Gastrocnemius medialis (tissue), 4 donors: ENCODE measurements around the gene DHX16. TPM values are rescaled to one million over a fixed set of nuclear protein-coding genes. Genes with fewer than 3 reads are reported as not detected.
A peak's percentile ranks its signal among the peaks of the same experiment; 100 is the strongest.

Experiments
- ATAC-seq, 2 donors: fragments of 150-250 bp; one replicate each; pipeline ENCODE4 v1.9.1; 2016
- DNase-seq, 2 donors: peaks; one replicate each; pipeline ENCODE4 v3.0.0-alpha.2; 2019
- H3K27ac ChIP-seq, 4 donors: fragments of 200-600 bp; sonication (generic); 1 replicate in 1 of 4; 2 replicates in 3 of 4; pipeline ENCODE4 v1.5.1; 2016 to 2018; ENCODE audit warnings: mild to moderate bottlenecking in 2 of 4, moderate library complexity in 1 of 4
- H3K27me3 ChIP-seq, 3 donors: fragments of 200-600 bp; sonication (generic) in 2 of 3; 1 replicate in 1 of 3; 2 replicates in 2 of 3; pipeline versions ENCODE4 v1.5.1 to v1.6.0; 2016 to 2019; ENCODE audit warnings: mild to moderate bottlenecking in 1 of 3, moderate library complexity in 1 of 3
- H3K36me3 ChIP-seq, 2 donors: fragments of 200-600 bp; sonication (generic) in 1 of 2; one replicate each; pipeline ENCODE4 v1.5.1; 2017 to 2018
- H3K4me1 ChIP-seq, 2 donors: fragments of 200-600 bp; sonication (generic) in 1 of 2; one replicate each; pipeline ENCODE4 v1.5.1; 2016 to 2017; ENCODE audit warnings: mild to moderate bottlenecking in 2 of 2
- H3K4me3 ChIP-seq, 4 donors: fragments of 200-600 bp; sonication (generic) in 3 of 4; 1 replicate in 1 of 4; 2 replicates in 3 of 4; pipeline ENCODE4 v1.5.1; 2016 to 2019; ENCODE audit warnings: mild to moderate bottlenecking in 2 of 4
- H3K9me3 ChIP-seq, 3 donors: fragments of 200-600 bp; sonication (generic) in 2 of 3; 1 replicate in 1 of 3; 2 replicates in 2 of 3; pipeline ENCODE4 v1.5.1; 2016 to 2019
- POLR2A ChIP-seq, 2 donors: fragments of 450-650 bp; IDR thresholded peaks; one replicate each; pipeline ENCODE4 v1.6.1; 2017; ENCODE audit warnings: antibody characterized with exemption in 2 of 2, mild to moderate bottlenecking in 2 of 2, moderate library complexity in 2 of 2
- in situ Hi-C, 4 donors: fragments of 200-750 bp; cut with MboI; loops; one replicate each; pipeline versions ENCODE4 v1.15.0 to v1.8.0; 2017; ENCODE audit warnings: low sequenced_read_pairs in 4 of 4
- intact Hi-C: fragments of 100-400 bp; cut with DNase I; formaldehyde crosslinking; loops from one replicate; pipeline ENCODE4 v1.15.1; 2023; ENCODE audit warnings: low total_unique reads
- total RNA-seq, 4 donors: library from RNA; depleted of rRNA; stranded (reverse); fragments of >200 nt; gene quantifications; one replicate each; pipeline versions ENCODE4 v1.1.0 to v1.2.3, GENCODE V29; 2016
- TF ChIP-seq, protein P1 (sequence below), 5 experiments: fragments of 450-650 bp in 3 of 5; fragments of 200-600 bp in 2 of 5; sonication (generic) in 2 of 5; IDR thresholded peaks in 4 of 5; conservative IDR thresholded peaks in 1 of 5; 1 replicate in 4 of 5; 2 replicates in 1 of 5; pipeline ENCODE4 v1.5.1; 2016 to 2019; ENCODE audit warnings: antibody characterized with exemption in 5 of 5, mild to moderate bottlenecking in 3 of 5, moderate library complexity in 3 of 5

Gene DHX16
- total RNA-seq, 4 donors from 2014 or later = 39.1 to 74.8 (median 49.4) TPM

DNA sequence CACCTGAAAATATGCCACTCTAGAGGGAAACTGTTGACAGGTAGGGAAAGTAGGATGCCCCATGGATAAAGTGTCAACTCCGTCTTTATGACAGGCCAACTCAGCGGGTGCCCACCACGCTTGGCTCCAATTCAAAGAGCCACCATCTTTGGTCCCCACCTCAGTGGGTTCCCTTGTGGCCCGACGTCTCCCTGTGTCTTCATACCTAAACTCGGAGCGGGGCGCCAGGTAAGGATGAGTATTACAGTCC, 44.0 kb upstream of the DHX16 start:
- Histone ChIP-seq H3K9me3 (no peaks in the 10 kb centered on the region), H3K27ac (peak overlapping the region; percentile 94 to 99 (median 97)), H3K4me1 (peaks cover 22 to 26% of the 10 kb centered on the region in 2 donors), H3K27me3 (no peaks in the 10 kb centered on the region), H3K36me3 (peaks cover 0 to 29% of the 10 kb centered on the region in 2 donors), H3K4me3 (peak overlapping the region; percentile 69 to 91 (median 86))
- intact Hi-C loops = loop anchor here (1.0 to 10.0 kb wide), 3 partner anchors 26 to 1478 kb away; partner anchors contain the start of genes GPSM3 and PBX2
- no peak for ATAC-seq
- TF ChIP-seq POLR2A (IDR thresholded peaks at IDR 0.05) = no peak
- TF ChIP-seq, protein P1, sequence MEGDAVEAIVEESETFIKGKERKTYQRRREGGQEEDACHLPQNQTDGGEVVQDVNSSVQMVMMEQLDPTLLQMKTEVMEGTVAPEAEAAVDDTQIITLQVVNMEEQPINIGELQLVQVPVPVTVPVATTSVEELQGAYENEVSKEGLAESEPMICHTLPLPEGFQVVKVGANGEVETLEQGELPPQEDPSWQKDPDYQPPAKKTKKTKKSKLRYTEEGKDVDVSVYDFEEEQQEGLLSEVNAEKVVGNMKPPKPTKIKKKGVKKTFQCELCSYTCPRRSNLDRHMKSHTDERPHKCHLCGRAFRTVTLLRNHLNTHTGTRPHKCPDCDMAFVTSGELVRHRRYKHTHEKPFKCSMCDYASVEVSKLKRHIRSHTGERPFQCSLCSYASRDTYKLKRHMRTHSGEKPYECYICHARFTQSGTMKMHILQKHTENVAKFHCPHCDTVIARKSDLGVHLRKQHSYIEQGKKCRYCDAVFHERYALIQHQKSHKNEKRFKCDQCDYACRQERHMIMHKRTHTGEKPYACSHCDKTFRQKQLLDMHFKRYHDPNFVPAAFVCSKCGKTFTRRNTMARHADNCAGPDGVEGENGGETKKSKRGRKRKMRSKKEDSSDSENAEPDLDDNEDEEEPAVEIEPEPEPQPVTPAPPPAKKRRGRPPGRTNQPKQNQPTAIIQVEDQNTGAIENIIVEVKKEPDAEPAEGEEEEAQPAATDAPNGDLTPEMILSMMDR (IDR thresholded peaks at IDR 0.05 in 4 of 5, conservative IDR thresholded peaks at IDR 0.05 in 1 of 5) = peak in 1 of 5 experiments; percentile 13
- DNase-seq = no peak
- in situ Hi-C loops = no loop called here

DNA sequence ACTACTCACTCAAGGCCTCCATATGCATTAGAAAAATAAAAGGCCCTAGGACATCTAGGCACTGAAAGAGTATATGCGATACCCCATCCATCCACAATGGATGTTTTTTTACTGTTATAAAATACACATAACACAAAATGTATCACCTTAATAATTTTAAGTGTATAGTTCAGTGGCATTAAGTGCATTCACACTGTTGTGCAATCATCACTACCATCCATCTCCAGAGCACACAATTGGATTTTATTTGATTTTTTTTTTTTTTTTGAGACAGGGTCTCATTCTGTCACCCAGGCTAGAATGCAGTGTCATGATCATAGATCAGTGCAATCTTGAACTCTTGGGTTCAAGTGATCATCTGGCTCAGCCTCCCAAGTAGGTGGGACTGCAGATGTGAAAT, 41.5 kb upstream of the DHX16 start:
- Histone ChIP-seq H3K27me3 (no peaks in the 10 kb centered on the region), H3K4me3 (no peak overlapping the region), H3K27ac (no peak overlapping the region), H3K36me3 (peaks cover 0 to 53% of the 10 kb centered on the region in 2 donors), H3K4me1 (peaks cover 16% of the 10 kb centered on the region in 2 donors), H3K9me3 (no peaks in the 10 kb centered on the region)
- DNase-seq = no peak
- no peak for ATAC-seq
- TF ChIP-seq POLR2A (IDR thresholded peaks at IDR 0.05) = no peak
- TF ChIP-seq, protein P1 (IDR thresholded peaks at IDR 0.05 in 4 of 5, conservative IDR thresholded peaks at IDR 0.05 in 1 of 5) = no peak
- in situ Hi-C loops = no loop called here
- intact Hi-C loops = loop anchor here (2.0 to 10.0 kb wide), 2 partner anchors 13 to 1481 kb away; partner anchors contain the start of genes GPSM3 and PBX2

DNA sequence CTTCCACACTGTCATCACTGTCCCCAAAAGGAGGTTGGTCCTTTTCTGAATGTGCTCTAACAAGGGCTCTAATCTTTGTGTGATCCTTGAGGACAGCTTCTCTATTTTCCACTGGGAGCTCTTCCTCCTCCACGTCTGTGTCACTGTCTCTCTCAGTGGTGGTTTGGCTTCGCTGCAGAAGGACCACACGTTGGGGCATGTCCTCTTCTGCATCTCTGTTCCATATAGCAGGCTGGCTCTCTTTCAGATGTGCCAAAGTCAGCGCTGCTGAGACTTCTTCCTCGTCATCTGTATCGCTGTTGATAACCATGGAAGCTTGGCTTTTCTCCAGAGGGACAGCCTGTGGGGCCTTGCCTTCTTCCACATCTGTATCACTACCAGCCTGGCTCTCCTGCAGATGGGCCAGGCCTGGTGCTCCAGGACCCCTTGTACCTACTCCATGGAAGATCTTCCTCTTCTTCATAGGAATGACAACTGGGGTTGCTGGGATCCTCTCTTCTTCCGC, 39.7 kb upstream of the DHX16 start:
- no peak for DNase-seq
- intact Hi-C loops = loop anchor here (10.0 kb wide), 1 partner anchor 1482 kb away; the partner anchor contains the start of genes GPSM3 and PBX2
- Histone ChIP-seq H3K4me1 (peaks cover 6 to 7% of the 10 kb centered on the region in 2 donors), H3K27ac (no peak overlapping the region), H3K27me3 (no peaks in the 10 kb centered on the region), H3K4me3 (no peak overlapping the region), H3K9me3 (no peaks in the 10 kb centered on the region), H3K36me3 (peaks cover 0 to 70% of the 10 kb centered on the region in 2 donors)
- in situ Hi-C loops = no loop called here
- ATAC-seq = no peak
- TF ChIP-seq POLR2A (IDR thresholded peaks at IDR 0.05) = no peak
- TF ChIP-seq, protein P1 (IDR thresholded peaks at IDR 0.05 in 4 of 5, conservative IDR thresholded peaks at IDR 0.05 in 1 of 5) = no peak

DNA sequence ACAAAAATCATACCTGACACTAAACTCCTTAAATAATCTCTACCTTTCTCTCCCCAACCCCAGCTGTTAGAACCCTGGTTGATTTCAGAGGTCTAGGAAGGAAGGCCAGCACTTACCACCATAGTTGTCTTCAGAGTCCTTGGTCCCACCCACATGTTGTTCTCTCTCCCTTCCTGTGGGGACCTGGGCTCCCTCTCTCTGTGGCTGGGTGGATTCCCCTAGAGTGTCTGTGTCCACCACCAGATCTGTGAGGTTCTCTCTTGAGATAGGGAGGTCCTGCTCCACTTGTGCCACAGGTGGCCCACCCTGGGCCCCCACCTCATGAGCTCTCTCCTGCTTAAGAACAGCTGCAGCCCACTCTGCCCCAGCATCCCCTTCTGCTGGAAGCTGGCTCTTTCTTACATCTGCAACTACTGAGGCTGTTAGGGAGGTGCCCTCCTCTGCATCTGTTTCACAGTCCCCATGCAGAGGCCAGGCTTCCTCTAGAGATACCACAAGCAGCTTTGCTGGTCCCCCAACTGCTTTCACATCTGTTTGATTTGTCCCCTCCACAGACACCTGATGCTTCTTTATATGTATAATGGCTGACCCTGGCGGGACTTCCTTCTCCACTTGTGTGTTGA, 39.1 kb upstream of the DHX16 start:
- ATAC-seq = no peak
- H3K36me3 ChIP-seq = peaks cover 0 to 76% of the 10 kb centered on the region in 2 donors

More for the DNA sequence above, 39.1 kb upstream of the DHX16 start:
- H3K27me3 ChIP-seq = no peaks in the 10 kb centered on the region
- no peak for DNase-seq
- H3K4me1 ChIP-seq = peaks cover 6 to 7% of the 10 kb centered on the region in 2 donors
- no peaks in the 10 kb centered on the region for H3K9me3 ChIP-seq
- TF ChIP-seq, protein P1 (IDR thresholded peaks at IDR 0.05 in 4 of 5, conservative IDR thresholded peaks at IDR 0.05 in 1 of 5) = no peak
- in situ Hi-C loops = no loop called here
- H3K27ac ChIP-seq = no peak overlapping the region
- intact Hi-C loops = loop anchor here (10.0 kb wide), 1 partner anchor 1483 kb away; the partner anchor contains the start of genes GPSM3 and PBX2
- no peak overlapping the region for H3K4me3 ChIP-seq
